Activated CD8-positive, alpha-beta memory T cell treated with anti-CD3 and anti-CD28 coated beads, Interleukin-2, amount 10 ng/mL, durations not matched to agents 7 days and 5 days (primary cell): ENCODE results near the gene MYL5. TPM values are rescaled to one million over a fixed set of nuclear protein-coding genes. Genes with fewer than 3 reads are reported as not detected.
"Not testable (repeated sequence)": the region's sequence is repeated elsewhere in the genome, so short reads cannot be mapped to it uniquely, and the experiment has no call there.

Source experiments
- ATAC-seq: fragments of 150-1000 bp; cut with Tn5 transposase; one replicate; pipeline ENCODE4 v1.10.0; 2021; ENCODE audit warnings: moderate library complexity
- CTCF ChIA-PET: fragments of 350-600 bp; sonication (Branson Sonifier 250); formaldehyde crosslinking; loops from one replicate; lab custom pipeline; 2021; ENCODE audit warnings: antibody characterized with exemption; lab: Charles Lee
- DNase-seq: peaks from one replicate; pipeline ENCODE4 v3.0.0-alpha.2; 2020
- H3K27ac Mint-ChIP-seq: one replicate; pipeline ENCODE4 v1.8.0; 2021; ENCODE audit warnings: mild to moderate bottlenecking, mixed read lengths
- H3K27me3 Mint-ChIP-seq: one replicate; pipeline ENCODE4 v1.8.0; 2021; ENCODE audit warnings: mixed read lengths
- H3K36me3 Mint-ChIP-seq: one replicate; pipeline ENCODE4 v1.8.0; 2021; ENCODE audit warnings: mild to moderate bottlenecking, mixed read lengths
- H3K4me1 Mint-ChIP-seq: one replicate; pipeline ENCODE4 v1.8.0; 2021; ENCODE audit warnings: mixed read lengths
- H3K4me3 Mint-ChIP-seq: one replicate; pipeline ENCODE4 v1.8.0; 2021; ENCODE audit warnings: mild to moderate bottlenecking, moderate library complexity, mixed read lengths
- H3K9me3 Mint-ChIP-seq: one replicate; pipeline ENCODE4 v1.8.0; 2022; ENCODE audit warnings: low read depth, mixed read lengths
- total RNA-seq, 2 experiments: library from RNA; stranded (reverse); gene quantifications; one replicate each; pipeline ENCODE4 v1.2.3, GENCODE V29; 2021

The MYL5 gene
- total RNA-seq, 2 experiments from 2014 or later, result 14.3 to 19.8 TPM

DNA sequence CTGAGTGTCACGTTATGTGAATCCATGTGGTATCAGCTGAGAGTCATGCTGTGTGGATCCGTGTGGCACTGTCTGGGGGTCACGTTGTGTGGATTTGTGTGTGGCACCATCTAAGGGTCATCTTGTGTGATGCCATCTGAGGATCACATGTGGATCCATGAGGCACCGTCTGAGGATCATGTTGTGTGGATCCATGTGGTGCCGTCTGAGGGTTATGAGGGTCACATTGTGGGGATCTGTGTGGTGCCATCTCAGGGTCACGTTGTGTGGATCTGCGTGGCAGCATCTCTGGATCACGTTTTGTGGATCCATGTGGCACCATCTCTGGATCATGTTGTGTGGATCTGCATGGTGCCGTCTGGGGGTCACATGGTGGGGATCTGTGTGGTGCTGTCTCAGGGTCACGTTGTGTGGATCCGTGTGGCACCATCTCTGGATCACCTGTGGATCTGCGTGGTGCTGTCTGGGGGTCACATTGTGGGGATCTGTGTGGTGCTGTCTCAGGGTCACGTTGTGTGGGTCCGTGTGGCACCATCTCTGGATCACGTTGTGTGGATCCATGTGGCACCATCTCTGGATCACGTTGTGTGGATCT lies 42.0 kb upstream of the MYL5 start:
- Mint-ChIP-seq H3K27ac (no peak overlapping the region), H3K4me3 (no peak overlapping the region), H3K9me3 (peaks cover 13% of the 10 kb centered on the region), H3K4me1 (no peaks in the 10 kb centered on the region), H3K36me3 (no peaks in the 10 kb centered on the region), H3K27me3 (no peaks in the 10 kb centered on the region)
- ATAC-seq, result no peak
- CTCF ChIA-PET, result no interaction called here
- DNase-seq, result no peak

DNA sequence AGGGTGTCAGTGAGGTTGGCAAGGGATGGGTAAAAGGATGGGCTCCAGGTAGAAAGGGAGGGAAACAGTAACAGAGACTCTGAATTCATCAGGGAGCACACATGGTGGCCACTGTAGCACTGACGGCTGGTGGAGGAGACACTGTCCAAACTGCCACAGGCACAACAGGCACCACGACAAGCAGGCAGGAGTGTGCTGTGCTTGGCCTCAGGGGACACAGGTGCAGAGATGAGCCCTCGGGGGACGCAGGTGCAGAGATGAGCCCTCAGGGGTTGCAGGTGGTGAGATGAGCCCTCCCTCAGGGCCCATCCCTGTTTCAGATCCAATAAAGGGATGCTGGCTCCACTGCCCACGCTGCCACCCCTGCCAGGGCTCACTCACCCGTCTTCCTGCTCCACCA lies 41.4 kb upstream of the MYL5 start:
- Mint-ChIP-seq H3K4me1 (no peaks in the 10 kb centered on the region), H3K27me3 (peaks cover 2% of the 10 kb centered on the region), H3K27ac (no peak overlapping the region), H3K4me3 (no peak overlapping the region), H3K9me3 (peaks cover 13% of the 10 kb centered on the region), H3K36me3 (no peaks in the 10 kb centered on the region)
- no peak for ATAC-seq
- CTCF ChIA-PET, result no interaction called here
- DNase-seq, result no peak

GRCh38 chr4:633406-633805 lies 40.9 kb upstream of the MYL5 start:
- CTCF ChIA-PET, result no interaction called here
- H3K27me3 Mint-ChIP-seq, result peaks cover 2% of the 10 kb centered on the region
- H3K27ac Mint-ChIP-seq, result no peak overlapping the region
- DNase-seq (no peak), ATAC-seq (no peak)
- H3K4me1 Mint-ChIP-seq, result no peaks in the 10 kb centered on the region
- no peaks in the 10 kb centered on the region for H3K36me3 Mint-ChIP-seq
- H3K4me3 Mint-ChIP-seq, result no peak overlapping the region
- peaks cover 13% of the 10 kb centered on the region for H3K9me3 Mint-ChIP-seq

GRCh38 chr4:633976-634598 lies 40.3 kb upstream of the MYL5 start:
- H3K4me1 Mint-ChIP-seq, result no peaks in the 10 kb centered on the region
- H3K4me3 Mint-ChIP-seq, result no peak overlapping the region
- H3K27ac Mint-ChIP-seq, result no peak overlapping the region
- H3K27me3 Mint-ChIP-seq, result peaks cover 2% of the 10 kb centered on the region
- ATAC-seq, result no peak
- no peaks in the 10 kb centered on the region for H3K36me3 Mint-ChIP-seq
- H3K9me3 Mint-ChIP-seq, result peaks cover 13% of the 10 kb centered on the region
- DNase-seq, result no peak
- CTCF ChIA-PET, result no interaction called here

GRCh38 chr4:634599-634985 lies 39.8 kb upstream of the MYL5 start:
- ATAC-seq, result no peak
- Mint-ChIP-seq H3K9me3 (peaks cover 13% of the 10 kb centered on the region), H3K27ac (no peak overlapping the region), H3K36me3 (no peaks in the 10 kb centered on the region), H3K4me3 (no peak overlapping the region), H3K27me3 (peaks cover 2% of the 10 kb centered on the region), H3K4me1 (no peaks in the 10 kb centered on the region)
- CTCF ChIA-PET, result no interaction called here
- no peak for DNase-seq

GRCh38 chr4:635066-635835 lies 39.1 kb upstream of the MYL5 start:
- ATAC-seq, CTCF ChIA-PET, H3K4me1 Mint-ChIP-seq, H3K27ac Mint-ChIP-seq, DNase-seq, H3K4me3 Mint-ChIP-seq, H3K27me3 Mint-ChIP-seq, H3K36me3 Mint-ChIP-seq: not testable (repeated sequence)
- peaks cover 13% of the 10 kb centered on the region for H3K9me3 Mint-ChIP-seq

- ATAC-seq, result no peak
Measured at GRCh38 chr4:635851-636627, 38.3 kb upstream of the MYL5 start.

GRCh38 chr4:636628-637159 lies 37.6 kb upstream of the MYL5 start:
- no peaks in the 10 kb centered on the region for H3K36me3 Mint-ChIP-seq
- no peaks in the 10 kb centered on the region for H3K4me1 Mint-ChIP-seq
- CTCF ChIA-PET, result no interaction called here
- ATAC-seq (no peak), DNase-seq (no peak)
- H3K9me3 Mint-ChIP-seq, result peaks cover 4% of the 10 kb centered on the region
- no peak overlapping the region for H3K4me3 Mint-ChIP-seq
- H3K27me3 Mint-ChIP-seq, result peaks cover 2% of the 10 kb centered on the region
- H3K27ac Mint-ChIP-seq, result no peak overlapping the region

More at GRCh38 chr4:635851-636627, 38.3 kb upstream of the MYL5 start:
- DNase-seq, result no peak
- CTCF ChIA-PET, result no interaction called here
- Mint-ChIP-seq H3K4me3 (no peak overlapping the region), H3K27me3 (peaks cover 2% of the 10 kb centered on the region), H3K36me3 (no peaks in the 10 kb centered on the region), H3K9me3 (peaks cover 9% of the 10 kb centered on the region), H3K27ac (no peak overlapping the region), H3K4me1 (no peaks in the 10 kb centered on the region)

GRCh38 chr4:637536-638280 lies 36.6 kb upstream of the MYL5 start:
- CTCF ChIA-PET, result no interaction called here
- H3K4me1 Mint-ChIP-seq, result no peaks in the 10 kb centered on the region
- peaks cover under 1% of the 10 kb centered on the region for H3K9me3 Mint-ChIP-seq
- DNase-seq (no peak), ATAC-seq (no peak)
- no peak overlapping the region for H3K4me3 Mint-ChIP-seq
- no peaks in the 10 kb centered on the region for H3K36me3 Mint-ChIP-seq
- peaks cover 2% of the 10 kb centered on the region for H3K27me3 Mint-ChIP-seq
- H3K27ac Mint-ChIP-seq, result no peak overlapping the region

DNA sequence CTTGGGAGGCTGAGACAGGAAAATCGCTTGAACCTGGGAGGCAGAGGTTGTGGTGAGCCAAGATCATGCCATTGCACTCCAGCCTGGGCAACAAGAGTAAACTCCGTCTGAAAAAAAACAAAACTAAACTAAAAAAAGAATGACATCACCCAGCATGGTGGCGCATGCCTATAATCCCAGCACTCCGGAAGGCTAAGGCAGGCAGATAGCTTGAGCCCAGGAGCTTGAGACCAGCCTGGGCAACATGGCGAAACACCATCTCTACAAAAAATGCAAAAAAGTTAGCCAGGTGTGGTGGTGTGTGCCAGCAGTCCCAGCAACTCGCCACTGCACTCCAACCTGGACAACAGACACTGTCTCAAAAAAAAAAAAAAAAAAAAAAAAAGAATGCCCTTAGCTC lies 32.0 kb upstream of the MYL5 start:
- ATAC-seq, H3K27me3 Mint-ChIP-seq, DNase-seq, H3K27ac Mint-ChIP-seq, H3K4me1 Mint-ChIP-seq, CTCF ChIA-PET, H3K4me3 Mint-ChIP-seq, H3K36me3 Mint-ChIP-seq: not testable (repeated sequence)
- H3K9me3 Mint-ChIP-seq, result peaks cover 12% of the 10 kb centered on the region

DNA sequence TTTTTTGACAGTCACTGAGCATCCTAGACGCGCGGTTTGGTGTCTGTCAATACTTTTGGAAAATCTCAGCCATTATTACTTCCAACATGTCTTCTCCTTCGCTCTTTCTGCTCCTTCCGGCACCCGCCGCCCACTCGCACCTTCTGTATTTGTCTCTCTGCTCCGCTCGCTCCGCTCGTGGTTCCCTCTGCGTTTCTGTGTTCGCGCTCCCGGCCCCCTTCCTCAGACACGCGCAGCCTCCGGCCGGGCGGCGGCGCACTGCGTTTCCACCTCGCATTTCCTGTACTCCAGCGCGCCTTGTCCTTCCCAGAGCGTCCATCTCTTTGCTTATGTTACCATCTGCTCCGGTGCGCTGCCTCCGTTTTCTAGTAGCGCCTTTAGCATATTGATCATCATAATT lies 27.9 kb upstream of the MYL5 start:
- ATAC-seq, result no peak
- Mint-ChIP-seq H3K36me3 (no peaks in the 10 kb centered on the region), H3K27me3 (peaks cover 15% of the 10 kb centered on the region), H3K27ac (no peak overlapping the region), H3K4me1 (no peaks in the 10 kb centered on the region), H3K4me3 (peak overlapping the region; percentile 28), H3K9me3 (peaks cover 12% of the 10 kb centered on the region)
- no peak for DNase-seq
- CTCF ChIA-PET, result no interaction called here

- no peaks in the 10 kb centered on the region for H3K4me1 Mint-ChIP-seq
- no peak for ATAC-seq
- H3K27ac Mint-ChIP-seq, result no peak overlapping the region
- peaks cover 12% of the 10 kb centered on the region for H3K9me3 Mint-ChIP-seq
- CTCF ChIA-PET, result no interaction called here
- no peaks in the 10 kb centered on the region for H3K36me3 Mint-ChIP-seq
- no peak overlapping the region for H3K4me3 Mint-ChIP-seq
- DNase-seq, result no peak
- peaks cover 17% of the 10 kb centered on the region for H3K27me3 Mint-ChIP-seq
Measured at GRCh38 chr4:647481-647880, 26.9 kb upstream of the MYL5 start.
